GM10248 (cell line): Measurements from ENCODE around the gene CLSTN1.
A peak's percentile ranks its signal among the peaks of the same experiment; 100 is the strongest.

ENCODE experiments used
- CTCF ChIA-PET: fragments of 300-600 bp; sonication (Branson Sonifier 250); formaldehyde crosslinking; extraction: SDS; loops from one replicate; lab custom pipeline; 2021; ENCODE audit warnings: antibody characterized with exemption; lab: Yijun Ruan, JAX
- POLR2A ChIA-PET: fragments of 350-650 bp; sonication (Branson Sonifier 250); formaldehyde crosslinking; extraction: SDS; loops from one replicate; lab custom pipeline; 2020; ENCODE audit warnings: antibody characterized with exemption; lab: Yijun Ruan, JAX
- DNase-seq: peaks from one replicate; pipeline ENCODE4 v3.0.0; 2012; ENCODE audit errors: extremely low spot score
- CTCF ChIP-seq: IDR thresholded peaks from 2 replicates; pipeline ENCODE4 v1.5.1; 2012; ENCODE audit warnings: mild to moderate bottlenecking, low read depth; ENCODE audit errors: extremely low read depth, missing control alignments, control extremely low read depth

Gene CLSTN1

GRCh38 chr1:9835758-9836631, 12.2 kb upstream of the CLSTN1 start:
- ChIA-PET CTCF (no interaction called here), POLR2A (no interaction called here)
- no peak for TF ChIP-seq CTCF
- peak; percentile 10 for DNase-seq

DNA sequence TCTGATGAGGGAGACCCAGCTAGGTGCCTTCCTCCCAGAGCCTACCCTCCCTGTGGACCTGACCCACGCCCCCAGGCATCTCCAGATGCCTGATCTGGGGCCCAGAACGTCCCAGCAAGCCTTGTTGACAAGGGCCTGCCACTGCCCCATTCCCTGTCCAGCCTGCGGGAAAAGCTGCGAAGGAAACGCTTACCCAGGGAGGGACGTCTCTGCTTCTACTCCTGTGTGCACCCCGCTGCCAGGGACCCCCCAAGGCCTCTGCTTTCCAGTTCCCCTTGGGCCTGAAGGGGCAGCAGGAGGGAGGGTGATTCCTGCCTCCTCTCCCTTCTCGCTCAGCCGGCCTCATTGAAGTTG, 11.6 kb upstream of the CLSTN1 start:
- DNase-seq, result peak; percentile 10
- POLR2A ChIA-PET, result no interaction called here
- no peak for TF ChIP-seq CTCF
- CTCF ChIA-PET, result no interaction called here

- TF ChIP-seq CTCF, result no peak
- ChIA-PET POLR2A (no interaction called here), CTCF (interaction anchor here (1.2 kb wide), 2 partner anchors 10 to 49 kb away, joined by 3 read pairs; no protein-coding TSS in a partner anchor)
- DNase-seq, result peak; percentile 10
Observed at GRCh38 chr1:9833632-9834031, 9.9 kb upstream of the CLSTN1 start.

- DNase-seq, result peak; percentile 19
Observed at GRCh38 chr1:9827558-9828185, 3.9 kb upstream of the CLSTN1 start.

GRCh38 chr1:9826616-9827015, 2.9 kb upstream of the CLSTN1 start:
- no peak for DNase-seq
- ChIA-PET POLR2A (interaction anchor here (0.5 kb wide), 1 partner anchor 169 kb away, joined by 4 read pairs; no protein-coding TSS in a partner anchor), CTCF (interaction anchor here (1.2 to 1.6 kb wide), 5 partner anchors 20 to 124 kb away, joined by 3 to 4 read pairs (median 3); no protein-coding TSS in a partner anchor)
- no peak for TF ChIP-seq CTCF

More at GRCh38 chr1:9827558-9828185, 3.9 kb upstream of the CLSTN1 start:
- POLR2A ChIA-PET, result no interaction called here
- no peak for TF ChIP-seq CTCF
- CTCF ChIA-PET, result interaction anchor here (0.8 to 2.1 kb wide), 4 partner anchors 23 to 43 kb away, joined by 4 to 7 read pairs (median 5); no protein-coding TSS in a partner anchor

DNA sequence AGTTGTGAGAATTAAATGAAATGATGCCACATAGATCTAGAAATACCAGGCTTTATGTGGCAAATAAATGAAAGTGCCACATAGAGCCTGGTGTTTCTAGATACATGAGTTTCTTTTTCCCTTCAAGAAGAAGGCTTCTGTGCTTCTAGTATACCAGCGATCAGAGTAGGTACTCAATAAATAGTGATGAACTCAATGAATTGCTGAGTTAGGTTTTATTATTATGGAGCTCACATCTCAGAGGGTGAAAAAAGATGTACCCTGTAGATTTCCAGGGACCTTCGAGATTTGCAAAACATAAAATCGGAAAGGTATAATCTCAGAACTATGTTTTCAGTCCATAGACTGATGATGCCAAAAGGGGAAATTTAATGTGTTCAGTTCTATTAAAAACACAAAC, 2.3 kb upstream of the CLSTN1 start:
- no peak for DNase-seq
- no peak for TF ChIP-seq CTCF
- POLR2A ChIA-PET, result interaction anchor here (0.5 kb wide), 1 partner anchor 168 kb away, joined by 4 read pairs; no protein-coding TSS in a partner anchor
- CTCF ChIA-PET, result interaction anchor here (1.2 to 1.6 kb wide), 5 partner anchors 21 to 125 kb away, joined by 3 to 4 read pairs (median 3); no protein-coding TSS in a partner anchor
